ENCODE measurements around the gene FKBP8. TPM values are rescaled to one million over a fixed set of nuclear protein-coding genes. Genes with fewer than 3 reads are reported as not detected.
"Not testable (repeated sequence)": the region's sequence is repeated elsewhere in the genome, so short reads cannot be mapped to it uniquely, and the experiment has no call there.

FKBP8 gene
- 195 TPM for total RNA-seq
- long read RNA-seq, transcript FKBP8-213 (9 exons, 1,849 nt), result major isoform, 277 of 602 reads
- long read RNA-seq, transcript FKBP8-201 (9 exons, 1,710 nt), result minor isoform, 223 of 602 reads
- long read RNA-seq, partial matches to known transcripts, result 63 of 602 reads
- long read RNA-seq, other reads (novel, unspliced or antisense), result 32 of 602 reads

- Histone ChIP-seq H3K4me1 (peaks cover 18% of the 10 kb centered on the region), H3K27ac (peak within 1 kb of the TSS; percentile 86), H3K9me3 (no peaks in the 10 kb centered on the region), H3K4me3 (peak within 1 kb of the TSS; percentile 59), H3K36me3 (peaks cover 35% of the 10 kb centered on the region), H3K27me3 (ENCODE audit: low read depth) (no peaks in the 10 kb centered on the region)
- no peak for TF ChIP-seq CTCF (IDR thresholded peaks at IDR 0.05)
- intact Hi-C loops (cut with DNase I), result no loop called here
- DNase-seq, result peak; percentile 95
- peak; percentile 98 to 99 for ATAC-seq
These were observed at the start of gene FKBP8 for GRCh38 chr19:18542941-18543813. Gene FKBP8 (minus strand): TSS chr19:18543573. CDS start chr19:18541970, 1,603 bp downstream.

- ATAC-seq; H3K27ac ChIP-seq; H3K4me3 ChIP-seq; H3K9me3 ChIP-seq; H3K27me3 ChIP-seq (ENCODE audit: low read depth); DNase-seq; intact Hi-C loops (cut with DNase I): not testable (repeated sequence)
- peaks cover 10% of the 10 kb centered on the region for H3K36me3 ChIP-seq
- H3K4me1 ChIP-seq, result peaks cover 40% of the 10 kb centered on the region
These were observed 49.4 kb upstream of the FKBP8 start for GRCh38 chr19:18592732-18593131.

- Histone ChIP-seq H3K27ac (no peak overlapping the region), H3K36me3 (peaks cover 10% of the 10 kb centered on the region), H3K9me3 (no peaks in the 10 kb centered on the region), H3K4me1 (peaks cover 40% of the 10 kb centered on the region), H3K27me3 (ENCODE audit: low read depth) (no peaks in the 10 kb centered on the region), H3K4me3 (no peak overlapping the region)
- ATAC-seq (no peak), DNase-seq (no peak)
- no peak for TF ChIP-seq CTCF (IDR thresholded peaks at IDR 0.05)
- intact Hi-C loops (cut with DNase I), result no loop called here
These were observed 48.5 kb upstream of the FKBP8 start for GRCh38 chr19:18591735-18592385.

- H3K27ac ChIP-seq, result no peak overlapping the region
- no peak for ATAC-seq
- no peak for TF ChIP-seq CTCF (IDR thresholded peaks at IDR 0.05)
These were observed 47.2 kb upstream of the FKBP8 start for GRCh38 chr19:18590273-18591272.

GRCh38 chr19:18589380-18590272 lies 46.3 kb upstream of the FKBP8 start:
- Histone ChIP-seq H3K27me3 (ENCODE audit: low read depth) (no peaks in the 10 kb centered on the region), H3K9me3 (no peaks in the 10 kb centered on the region), H3K36me3 (peaks cover 10% of the 10 kb centered on the region), H3K4me1 (peaks cover 32% of the 10 kb centered on the region), H3K27ac (peak overlapping the region; percentile 89), H3K4me3 (peak overlapping the region; percentile 97)
- ATAC-seq (peak; percentile 84 to 85), DNase-seq (peak; percentile 83)
- intact Hi-C loops (cut with DNase I), result no loop called here
- TF ChIP-seq CTCF (IDR thresholded peaks at IDR 0.05), result peak; percentile 27

More at GRCh38 chr19:18590273-18591272, 47.2 kb upstream of the FKBP8 start:
- DNase-seq, result no peak
- H3K27me3 ChIP-seq (ENCODE audit: low read depth), result no peaks in the 10 kb centered on the region
- intact Hi-C loops (cut with DNase I), result no loop called here
- H3K4me3 ChIP-seq, result no peak overlapping the region
- peaks cover 10% of the 10 kb centered on the region for H3K36me3 ChIP-seq
- H3K9me3 ChIP-seq, result no peaks in the 10 kb centered on the region
- peaks cover 40% of the 10 kb centered on the region for H3K4me1 ChIP-seq
